GM08714 (cell line): ENCODE measurements around the gene MOB3B.

Experiments used
- H3K4me3 ChIP-seq: fragments of 200-500 bp; sonication (Bioruptor generic); 2 replicates; pipeline ENCODE4 v1.5.1; 2014; ENCODE audit warnings: mild to moderate bottlenecking, low read length, inconsistent platforms
- ZNF274 ChIP-seq: IDR thresholded peaks from 2 replicates; pipeline ENCODE4 v1.6.1; 2012; ENCODE audit warnings: mild to moderate bottlenecking, low read depth, low read length

The MOB3B gene

DNA sequence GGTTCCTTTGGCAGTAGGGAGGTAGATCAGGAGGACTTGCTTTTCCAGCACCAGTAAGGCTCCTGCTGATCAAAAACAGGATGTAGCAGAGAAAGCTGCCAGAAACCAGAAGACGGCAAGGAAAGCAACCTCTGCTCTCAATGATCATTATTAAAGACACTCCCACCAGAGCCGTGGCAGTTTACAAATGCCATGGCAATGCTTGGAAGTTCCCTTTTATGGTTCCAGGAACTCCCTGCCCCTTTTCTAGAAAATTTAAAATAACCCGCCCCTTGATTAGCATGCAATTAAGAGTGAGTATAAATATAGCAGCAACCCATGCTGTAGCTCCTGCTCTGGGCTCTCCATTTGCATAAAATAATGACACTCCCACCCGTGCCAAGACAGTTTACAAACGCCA lies 248.8 kb downstream of the MOB3B start:
- no peak for TF ChIP-seq ZNF274
- no peak overlapping the region for H3K4me3 ChIP-seq

DNA sequence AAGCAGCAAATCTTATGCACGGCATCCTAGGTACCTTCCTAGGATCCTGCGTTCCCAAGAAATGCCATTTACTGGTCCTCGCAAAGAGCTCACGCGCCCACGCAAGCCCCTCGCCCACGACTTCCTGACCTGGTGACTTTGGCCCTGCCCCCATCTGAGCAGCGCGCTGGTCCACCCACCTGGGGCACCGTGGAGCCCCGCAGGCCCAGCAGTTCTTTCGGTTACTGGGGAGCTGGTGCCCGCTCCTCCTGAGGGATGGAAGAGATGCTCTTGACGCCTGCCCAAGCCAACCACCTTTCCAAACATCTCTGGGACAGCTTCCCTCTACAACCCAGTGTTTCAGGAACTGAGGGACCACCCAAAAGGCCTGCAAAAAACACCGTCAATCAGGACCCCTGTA lies 249.4 kb downstream of the MOB3B start:
- no peak overlapping the region for H3K4me3 ChIP-seq
- TF ChIP-seq ZNF274: no peak

DNA sequence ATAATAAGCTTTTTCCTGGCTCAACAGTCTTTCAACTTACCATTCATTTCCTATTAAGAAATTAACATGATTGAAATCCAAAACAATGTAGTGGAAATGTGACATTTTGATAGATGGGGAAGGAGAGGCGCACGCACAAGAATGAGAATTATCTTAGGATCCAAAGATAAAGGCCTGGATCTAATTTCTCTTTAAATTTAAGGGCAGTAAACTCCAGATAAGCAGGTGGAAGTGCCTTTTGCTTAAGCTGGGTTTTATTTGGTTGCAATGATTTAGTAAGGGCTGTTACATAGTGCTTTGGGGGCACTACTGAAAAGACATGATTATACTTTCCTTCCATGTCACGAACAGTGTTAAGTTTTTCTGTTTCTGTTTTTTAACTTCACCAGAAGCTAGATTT lies 250.0 kb downstream of the MOB3B start:
- no peak overlapping the region for H3K4me3 ChIP-seq
- TF ChIP-seq ZNF274: no peak

DNA sequence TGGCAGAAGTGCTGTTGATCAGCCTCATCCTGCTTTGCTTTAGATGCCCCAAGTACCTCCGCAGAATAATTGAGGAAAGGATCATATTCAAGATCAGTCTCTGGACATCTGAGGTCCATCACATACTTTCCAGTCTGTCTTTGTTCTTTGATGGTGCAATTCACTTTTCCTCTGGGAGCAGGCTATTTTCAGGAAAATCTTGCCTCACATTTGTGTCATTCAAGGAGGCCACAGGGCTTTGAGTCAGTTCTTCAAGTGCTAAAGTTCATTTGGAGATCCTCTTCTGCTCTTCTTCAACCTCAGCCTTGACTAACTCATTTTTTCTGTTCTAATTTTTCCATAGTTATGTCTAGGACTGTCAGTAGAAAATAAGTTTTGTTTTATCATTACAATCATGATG lies 251.2 kb downstream of the MOB3B start:
- no peak for TF ChIP-seq ZNF274

DNA sequence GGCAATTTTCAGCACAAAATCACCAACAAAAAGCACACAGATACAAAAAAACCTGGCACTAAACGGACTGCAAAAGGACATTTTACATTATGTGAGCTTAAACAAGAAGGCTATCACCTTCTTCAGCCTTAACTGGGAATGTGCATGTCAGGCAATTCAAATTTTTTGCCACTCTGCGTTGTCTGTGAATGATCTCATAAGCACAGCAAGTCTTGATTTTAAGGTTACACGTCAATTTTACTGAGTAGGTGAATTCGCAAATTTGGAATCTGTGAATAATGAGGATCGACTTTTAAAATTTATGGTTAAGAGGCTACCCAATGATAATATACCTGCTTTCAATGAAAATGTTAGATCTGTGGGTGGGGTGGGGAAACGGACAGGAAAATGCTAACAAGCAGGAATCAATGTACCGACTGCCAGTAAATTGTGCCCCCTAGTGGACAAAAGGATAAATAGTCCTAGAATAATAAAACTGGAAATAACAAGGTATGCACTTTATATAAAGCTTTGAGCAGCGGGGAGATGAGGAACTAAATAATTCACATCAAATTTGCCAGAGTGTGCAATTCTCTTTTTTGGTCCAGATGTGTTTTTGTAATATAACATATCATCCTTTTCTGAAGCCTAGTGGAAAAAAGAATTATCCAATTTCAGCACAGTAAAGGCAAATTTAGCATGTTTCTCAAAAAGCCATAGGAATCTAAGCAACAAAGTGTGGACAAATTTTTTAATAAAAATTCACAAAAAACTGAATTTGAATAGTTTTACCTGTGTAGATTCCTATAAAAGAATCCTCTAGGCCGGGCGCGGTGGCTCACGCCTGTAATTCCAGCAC lies 253.2 kb downstream of the MOB3B start:
- no peak for TF ChIP-seq ZNF274
- H3K4me3 ChIP-seq: no peak overlapping the region

More for the DNA sequence above, 251.2 kb downstream of the MOB3B start:
- no peak overlapping the region for H3K4me3 ChIP-seq
